Central memory CD8-positive, alpha-beta T cell (primary cell): Measurements from ENCODE around the gene IL5RA.

ENCODE experiments used
- ATAC-seq: fragments of 150-1000 bp; cut with Tn5 transposase; replicated peaks from 2 replicates; pipeline ENCODE4 v1.10.0; 2022; ENCODE audit warnings: mild to moderate bottlenecking, moderate FRiP score, moderate number of reproducible peaks; ENCODE audit not compliant: poor library complexity, severe bottlenecking; ENCODE audit errors: extremely low read depth
- DNase-seq, 2 donors: peaks; one replicate each; pipeline ENCODE4 v3.0.0; 2021; ENCODE audit warnings: low spot score in 2 of 2
- H3K27ac Mint-ChIP-seq: one replicate; pipeline ENCODE4 v1.8.0; 2022; ENCODE audit warnings: low read depth, mild to moderate bottlenecking, moderate library complexity, mixed read lengths
- H3K27me3 Mint-ChIP-seq: one replicate; pipeline ENCODE4 v1.8.0; 2022; ENCODE audit warnings: mixed read lengths
- H3K36me3 Mint-ChIP-seq: one replicate; pipeline ENCODE4 v1.8.0; 2022; ENCODE audit warnings: mild to moderate bottlenecking, moderate library complexity, mixed read lengths; ENCODE audit not compliant: insufficient read depth
- H3K4me1 Mint-ChIP-seq: one replicate; pipeline ENCODE4 v1.8.0; 2022; ENCODE audit warnings: mixed read lengths
- H3K4me3 Mint-ChIP-seq: one replicate; pipeline ENCODE4 v1.8.0; 2022; ENCODE audit warnings: mild to moderate bottlenecking, moderate library complexity, mixed read lengths
- H3K9me3 Mint-ChIP-seq: one replicate; pipeline ENCODE4 v1.8.0; 2022; ENCODE audit warnings: mixed read lengths

The IL5RA gene

DNA sequence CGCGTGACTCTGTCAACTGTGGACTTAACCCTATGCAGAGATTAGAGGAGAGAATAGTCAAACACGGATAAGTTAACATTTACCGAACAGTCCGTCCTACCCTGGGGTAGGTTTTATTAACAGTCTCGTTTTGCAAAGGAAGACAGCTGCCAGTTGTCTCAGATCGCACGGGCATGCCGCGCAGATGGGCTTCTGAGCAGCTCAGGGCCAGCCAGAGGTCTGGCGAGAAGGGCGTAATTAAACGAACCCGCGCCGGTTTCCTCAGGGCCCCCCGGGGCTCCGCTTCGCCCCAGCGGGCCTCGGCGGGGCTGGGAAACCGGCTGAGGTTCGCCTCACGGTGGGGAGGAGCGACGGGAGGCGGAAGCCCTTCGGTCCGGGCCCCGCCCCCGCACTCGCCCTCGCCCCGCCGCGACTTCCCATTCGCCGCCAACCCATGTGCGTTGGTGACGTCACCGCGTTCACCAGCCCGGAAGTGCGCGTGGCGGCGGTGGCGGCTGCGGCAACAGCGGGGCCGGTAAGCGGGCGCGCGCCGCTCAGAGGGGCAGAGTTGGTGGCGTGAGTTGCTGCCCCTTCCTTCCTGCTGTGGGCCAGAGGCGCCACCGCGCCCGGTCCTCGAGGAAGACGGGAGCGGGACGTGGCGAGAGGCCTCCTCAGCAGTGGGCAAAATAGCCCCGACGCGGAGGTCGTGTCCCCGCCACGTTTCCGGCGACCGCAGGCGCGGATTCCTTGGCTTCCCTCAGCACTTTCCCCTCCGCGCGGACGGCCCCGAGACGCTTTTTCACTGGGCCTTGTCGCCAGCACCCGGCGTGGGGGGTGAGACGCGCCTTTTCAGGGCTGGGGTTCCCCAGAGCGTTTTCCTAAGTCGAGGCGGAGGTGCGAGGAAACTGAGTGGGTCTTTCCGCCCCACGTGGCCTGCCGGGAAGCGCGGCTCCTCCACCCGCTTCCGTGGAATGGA lies 16.6 kb upstream of the IL5RA start, which contains the start of gene TRNT1:
Gene TRNT1 (plus strand): TSS at position 464 of the 955 bp plus-strand sequence. CDS start 2,101 bp downstream, outside the sequence.
- Mint-ChIP-seq H3K36me3 (peaks cover 36% of the 10 kb centered on the region), H3K27me3 (no peaks in the 10 kb centered on the region), H3K4me1 (peaks cover 34% of the 10 kb centered on the region), H3K4me3 (peak within 1 kb of the TSS; percentile 97), H3K27ac (peak within 1 kb of the TSS; percentile 99), H3K9me3 (no peaks in the 10 kb centered on the region)
- DNase-seq, result peak; percentile 92
- ATAC-seq, result peak; percentile 89

DNA sequence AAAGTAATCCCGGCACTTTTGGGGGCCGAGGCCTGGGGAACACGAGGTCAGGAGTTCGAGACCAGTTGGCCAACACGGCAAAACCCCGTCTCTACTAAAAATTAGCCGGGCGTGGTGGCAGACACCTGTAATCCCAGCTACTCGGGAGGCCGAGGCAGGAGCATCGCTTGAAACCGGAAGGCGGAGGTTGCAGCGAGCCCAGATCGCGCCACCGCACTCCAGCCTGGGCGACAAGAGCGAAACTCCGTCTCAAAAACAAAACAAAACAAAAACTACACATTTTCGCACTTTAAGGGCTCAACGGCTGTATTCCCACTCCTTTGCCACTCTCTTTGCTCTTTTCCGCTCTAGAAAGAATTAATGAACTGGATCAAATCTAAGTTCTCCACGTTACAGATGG lies 15.8 kb upstream of the IL5RA start:
- Mint-ChIP-seq H3K9me3 (no peaks in the 10 kb centered on the region), H3K27me3 (no peaks in the 10 kb centered on the region), H3K4me1 (peaks cover 34% of the 10 kb centered on the region), H3K36me3 (peaks cover 32% of the 10 kb centered on the region), H3K27ac (peak overlapping the region; percentile 99), H3K4me3 (peak overlapping the region; percentile 97)
- DNase-seq, result no peak
- no peak for ATAC-seq

DNA sequence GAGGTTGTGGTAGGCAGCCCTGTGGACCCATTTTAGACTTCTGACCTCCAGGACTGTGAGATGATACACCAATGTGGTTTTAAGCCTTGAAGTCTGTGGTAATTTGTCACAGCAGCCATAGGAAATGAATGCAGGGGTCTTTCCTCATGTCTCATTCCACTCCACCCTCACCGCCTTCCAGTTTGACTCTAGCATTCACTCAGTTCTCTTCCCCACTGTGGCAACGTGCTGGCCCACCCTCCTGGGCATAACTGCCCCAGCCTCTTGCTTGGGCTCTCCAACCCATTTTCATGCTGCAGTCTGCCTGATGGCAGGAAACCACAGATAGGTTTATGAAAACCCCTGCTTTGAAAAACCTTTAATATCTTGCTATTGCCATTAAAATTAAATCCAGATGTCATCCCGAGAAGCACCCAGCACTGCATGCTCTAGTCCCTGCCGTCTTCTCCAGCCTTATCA lies 9.2 kb upstream of the IL5RA start:
- H3K4me3 Mint-ChIP-seq, result no peak overlapping the region
- H3K36me3 Mint-ChIP-seq, result peaks cover 4% of the 10 kb centered on the region
- no peaks in the 10 kb centered on the region for H3K9me3 Mint-ChIP-seq
- ATAC-seq, result no peak
- H3K27me3 Mint-ChIP-seq, result no peaks in the 10 kb centered on the region
- H3K27ac Mint-ChIP-seq, result no peak overlapping the region
- peaks cover 9% of the 10 kb centered on the region for H3K4me1 Mint-ChIP-seq
- DNase-seq, result no peak

DNA sequence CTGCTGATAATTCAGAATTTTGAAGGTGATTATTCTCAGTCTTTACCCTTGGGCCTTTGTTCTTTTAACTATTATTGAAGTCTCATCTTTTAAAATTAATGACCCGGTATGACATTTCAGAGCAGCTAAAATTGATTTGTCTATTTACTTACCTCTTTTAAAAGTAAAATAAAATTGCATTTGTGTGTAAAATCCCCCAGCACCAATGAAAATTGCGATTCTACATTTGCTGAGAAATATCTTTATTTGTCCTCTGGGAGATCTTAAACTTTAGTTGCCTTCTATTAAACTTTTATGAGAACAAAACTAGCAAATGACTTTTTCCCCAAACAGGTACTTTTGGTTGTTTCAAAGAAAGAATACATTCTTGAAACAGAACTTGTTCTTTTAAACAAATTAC lies 7.5 kb upstream of the IL5RA start:
- Mint-ChIP-seq H3K4me1 (peaks cover 9% of the 10 kb centered on the region), H3K9me3 (no peaks in the 10 kb centered on the region), H3K27ac (no peak overlapping the region), H3K4me3 (no peak overlapping the region), H3K27me3 (no peaks in the 10 kb centered on the region), H3K36me3 (peaks cover 3% of the 10 kb centered on the region)
- no peak for DNase-seq
- ATAC-seq, result no peak

DNA sequence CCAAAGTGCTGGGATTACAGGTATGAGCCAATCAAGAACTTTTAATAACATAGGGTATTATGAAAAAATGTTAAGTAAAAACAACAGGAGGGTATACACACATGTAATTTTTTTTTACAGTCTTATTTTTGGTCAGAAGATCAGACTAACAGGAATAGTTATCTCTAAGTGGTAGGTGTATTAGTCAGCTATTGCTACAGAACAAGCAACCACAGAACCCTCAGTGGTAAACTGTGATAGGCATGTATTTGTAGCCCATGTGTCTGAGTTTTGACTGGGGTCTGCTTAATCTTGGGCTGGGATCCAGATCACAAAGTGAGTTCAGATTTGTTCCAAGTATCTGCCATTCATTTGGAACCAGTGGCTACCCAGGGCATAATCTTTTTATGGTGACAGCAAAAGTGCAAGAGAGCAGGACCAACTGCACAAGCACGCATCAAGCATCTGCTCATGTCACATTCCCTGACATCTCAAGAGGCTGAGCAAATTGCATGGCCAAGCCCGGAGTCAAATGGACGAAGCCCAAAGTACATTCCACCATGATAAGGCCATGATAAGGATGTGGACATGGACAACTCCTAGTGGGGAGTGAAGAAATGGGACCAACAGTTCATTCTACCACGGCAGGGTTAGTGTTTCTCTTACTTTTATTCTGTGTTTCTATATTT lies 3.0 kb upstream of the IL5RA start:
- DNase-seq (no peak), ATAC-seq (no peak)
- Mint-ChIP-seq H3K36me3 (peaks cover 9% of the 10 kb centered on the region), H3K27me3 (no peaks in the 10 kb centered on the region), H3K27ac (no peak overlapping the region), H3K4me3 (no peak overlapping the region), H3K9me3 (no peaks in the 10 kb centered on the region), H3K4me1 (peaks cover 20% of the 10 kb centered on the region)

DNA sequence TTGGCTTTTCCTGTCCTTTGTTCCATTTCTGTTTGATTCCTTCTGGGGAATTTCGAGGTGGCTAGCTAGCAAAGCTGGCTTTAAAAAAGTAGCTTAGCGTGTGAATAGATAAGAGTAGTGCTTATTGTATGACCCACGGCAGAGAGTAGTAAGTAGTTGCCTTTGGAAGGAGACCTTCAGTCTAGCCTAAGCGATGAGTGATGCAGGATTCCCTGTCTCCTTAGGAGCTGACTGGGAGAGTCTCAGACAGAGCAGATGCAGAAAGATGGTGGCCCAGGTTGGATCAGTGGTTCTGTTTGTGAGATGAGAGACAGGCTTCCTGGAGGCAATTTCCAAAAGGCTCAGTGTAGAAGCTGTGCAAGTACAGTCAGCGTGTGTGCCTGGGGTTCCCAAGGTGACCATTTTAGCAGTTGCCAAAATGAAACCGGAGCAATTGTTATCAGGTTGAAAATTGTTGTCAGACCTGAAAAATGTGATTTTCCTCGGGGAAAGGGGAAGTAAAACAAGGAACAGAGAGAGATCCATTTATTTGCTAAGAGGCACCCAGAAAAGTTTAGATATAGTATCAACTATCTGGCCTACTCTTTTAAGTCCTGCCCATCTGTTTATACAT lies 681 bp upstream of the IL5RA start:
- Mint-ChIP-seq H3K36me3 (peaks cover 9% of the 10 kb centered on the region), H3K27ac (peak overlapping the region; percentile 91), H3K27me3 (no peaks in the 10 kb centered on the region), H3K9me3 (no peaks in the 10 kb centered on the region), H3K4me1 (peaks cover 20% of the 10 kb centered on the region), H3K4me3 (peak overlapping the region; percentile 61)
- no peak for ATAC-seq
- no peak for DNase-seq

DNA sequence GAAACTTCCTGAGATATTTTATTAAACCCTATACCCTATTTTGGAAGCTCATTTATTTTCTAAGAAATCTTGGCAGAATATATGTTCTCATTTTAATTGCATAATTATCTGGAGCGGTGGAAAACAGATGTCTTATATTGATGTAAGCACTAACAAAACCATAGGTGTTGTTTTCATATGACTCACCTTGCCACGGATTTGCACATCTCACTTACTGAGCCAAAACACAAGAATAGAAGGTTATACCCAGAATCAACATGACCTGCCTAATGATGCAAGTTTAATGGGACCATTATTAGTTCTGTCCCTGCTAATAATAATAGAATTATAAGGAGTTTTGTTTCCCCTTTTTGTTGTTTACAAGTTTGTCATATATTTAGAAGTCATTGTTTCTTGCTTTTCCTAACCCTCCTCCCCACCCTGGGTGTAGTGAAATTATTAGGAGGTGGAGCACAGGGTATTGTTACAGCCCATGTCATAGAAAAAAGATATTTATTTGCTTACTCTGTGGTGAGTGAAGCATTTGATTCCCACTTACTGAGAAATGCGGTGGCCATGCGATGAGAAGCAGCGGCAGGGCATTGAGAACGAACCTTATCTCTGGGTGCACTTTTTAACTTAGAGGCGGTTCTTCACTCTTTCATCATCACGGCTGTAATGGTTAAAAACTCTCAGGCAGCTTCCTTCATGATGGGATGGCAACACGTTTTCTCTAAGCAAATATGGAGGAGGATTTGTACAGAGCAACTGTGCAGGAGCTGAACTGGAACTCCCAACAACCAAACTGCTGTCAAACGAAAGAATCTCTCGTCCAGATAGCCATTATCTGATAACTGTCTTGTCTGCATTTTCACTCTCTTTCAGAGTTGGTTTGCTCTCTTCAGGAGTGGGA lies 521 bp downstream of the IL5RA start:
- DNase-seq (no peak), ATAC-seq (peak; percentile 56)
- peaks cover 20% of the 10 kb centered on the region for H3K4me1 Mint-ChIP-seq
- no peaks in the 10 kb centered on the region for H3K9me3 Mint-ChIP-seq
- H3K4me3 Mint-ChIP-seq, result peak overlapping the region; percentile 61
- no peaks in the 10 kb centered on the region for H3K27me3 Mint-ChIP-seq
- peaks cover 6% of the 10 kb centered on the region for H3K36me3 Mint-ChIP-seq
- peak overlapping the region; percentile 91 for H3K27ac Mint-ChIP-seq

DNA sequence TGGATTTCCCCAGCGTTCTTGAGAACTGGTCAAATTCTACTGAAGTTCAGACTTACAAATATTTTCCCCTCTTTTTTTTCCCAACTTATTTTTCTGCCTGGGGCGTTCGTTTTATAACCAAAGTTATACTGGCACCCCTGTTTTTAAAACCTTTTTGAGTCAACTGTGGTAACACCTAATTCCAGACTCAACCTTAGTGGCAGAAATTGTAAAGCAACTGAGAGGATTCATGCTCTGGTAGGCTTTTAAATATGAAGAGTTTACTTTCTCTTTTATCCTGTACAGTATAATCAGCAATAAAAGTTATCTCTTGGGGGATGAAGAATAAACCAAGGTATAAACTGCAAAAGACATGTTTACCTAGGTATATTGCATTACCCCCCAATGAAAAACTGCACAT lies 2.3 kb downstream of the IL5RA start:
- H3K4me3 Mint-ChIP-seq, result no peak overlapping the region
- no peaks in the 10 kb centered on the region for H3K9me3 Mint-ChIP-seq
- H3K36me3 Mint-ChIP-seq, result peaks cover 6% of the 10 kb centered on the region
- DNase-seq (no peak), ATAC-seq (no peak)
- H3K27ac Mint-ChIP-seq, result no peak overlapping the region
- peaks cover 20% of the 10 kb centered on the region for H3K4me1 Mint-ChIP-seq
- H3K27me3 Mint-ChIP-seq, result no peaks in the 10 kb centered on the region

DNA sequence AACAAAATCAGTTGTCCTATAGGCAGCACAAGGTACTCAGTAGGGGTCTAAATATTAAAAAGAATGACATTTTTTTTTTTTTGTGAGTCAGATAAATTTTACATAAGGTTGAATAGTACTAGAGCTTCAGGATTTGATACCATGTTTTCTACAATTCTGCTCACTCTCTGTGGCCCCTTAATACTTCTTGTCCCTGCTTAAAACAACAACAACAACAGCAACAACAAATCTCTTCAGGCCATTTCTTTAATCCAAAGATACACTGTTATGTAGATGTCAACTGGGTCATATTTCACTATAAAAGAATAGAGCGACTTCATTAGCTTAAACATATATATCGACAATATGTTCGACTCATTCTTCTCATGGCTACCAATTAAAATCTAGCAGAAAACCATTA lies 3.0 kb downstream of the IL5RA start:
- peaks cover 20% of the 10 kb centered on the region for H3K4me1 Mint-ChIP-seq
- H3K27me3 Mint-ChIP-seq, result no peaks in the 10 kb centered on the region
- no peak overlapping the region for H3K4me3 Mint-ChIP-seq
- no peaks in the 10 kb centered on the region for H3K9me3 Mint-ChIP-seq
- H3K27ac Mint-ChIP-seq, result no peak overlapping the region
- H3K36me3 Mint-ChIP-seq, result peaks cover 6% of the 10 kb centered on the region
- DNase-seq (no peak), ATAC-seq (no peak)

DNA sequence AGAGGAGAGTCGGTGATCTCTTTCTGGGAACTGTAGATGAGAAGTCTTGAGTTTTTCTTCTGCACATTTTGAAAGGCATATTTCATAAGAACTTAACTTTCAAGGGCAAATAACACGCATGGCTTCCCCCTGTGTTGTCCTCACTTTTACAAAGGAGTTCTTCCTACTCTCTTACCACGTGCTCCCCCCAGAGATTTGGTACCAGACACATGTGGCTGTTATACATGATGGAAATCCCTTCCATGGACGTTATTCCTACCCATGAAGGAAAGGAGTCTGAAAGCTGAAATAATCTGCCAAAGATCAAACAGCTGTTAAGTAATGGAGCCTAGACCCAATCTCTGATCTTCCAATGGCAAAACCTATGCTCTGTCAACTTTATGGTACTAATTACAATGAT lies 4.4 kb downstream of the IL5RA start:
- no peak for ATAC-seq
- no peaks in the 10 kb centered on the region for H3K27me3 Mint-ChIP-seq
- no peak overlapping the region for H3K4me3 Mint-ChIP-seq

DNA sequence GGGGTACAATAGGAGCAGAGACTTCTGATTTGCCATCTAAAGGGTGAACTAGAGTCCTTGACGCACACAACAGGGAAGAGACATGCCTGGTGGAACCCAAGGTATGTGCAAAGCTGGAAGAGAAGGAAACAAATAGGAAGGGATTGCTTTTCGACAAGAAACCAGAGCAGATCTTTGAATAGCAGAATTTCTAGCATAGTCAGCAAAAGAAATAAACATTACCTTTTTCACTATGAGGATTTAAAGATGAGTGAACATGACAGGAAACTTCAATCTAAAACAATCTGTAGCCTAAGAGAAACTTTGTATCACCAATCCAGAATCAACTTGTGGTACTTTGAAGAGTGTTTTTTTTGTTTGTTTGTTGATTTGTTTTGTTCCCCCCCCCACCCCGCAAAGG lies 4.9 kb downstream of the IL5RA start:
- DNase-seq, result no peak
- Mint-ChIP-seq H3K27ac (no peak overlapping the region), H3K9me3 (no peaks in the 10 kb centered on the region), H3K27me3 (no peaks in the 10 kb centered on the region), H3K4me3 (no peak overlapping the region), H3K36me3 (peaks cover 7% of the 10 kb centered on the region), H3K4me1 (peaks cover 11% of the 10 kb centered on the region)
- ATAC-seq, result no peak

More for the DNA sequence above, 4.4 kb downstream of the IL5RA start:
- Mint-ChIP-seq H3K36me3 (peaks cover 6% of the 10 kb centered on the region), H3K27ac (no peak overlapping the region), H3K4me1 (peaks cover 17% of the 10 kb centered on the region), H3K9me3 (no peaks in the 10 kb centered on the region)
- no peak for DNase-seq

DNA sequence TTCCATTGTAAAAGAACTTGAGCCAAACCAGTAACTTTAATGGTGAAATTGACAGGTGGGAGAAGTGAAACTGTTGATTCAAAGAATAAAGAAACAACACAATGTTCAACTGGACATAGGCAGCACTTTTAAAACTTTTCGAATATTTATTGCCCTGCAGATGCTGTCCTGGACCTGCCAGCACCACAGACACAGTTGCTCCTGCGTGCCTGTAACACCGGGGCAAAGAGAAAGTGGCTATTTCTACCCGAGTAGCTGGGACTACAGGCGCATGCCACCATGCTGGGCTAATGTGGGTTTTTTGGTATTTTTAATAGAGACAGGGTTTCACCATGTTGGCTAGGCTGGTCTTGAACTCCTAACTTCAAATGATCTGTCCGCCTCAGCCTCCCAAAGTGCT lies 7.4 kb downstream of the IL5RA start:
- Mint-ChIP-seq H3K27ac (no peak overlapping the region), H3K9me3 (no peaks in the 10 kb centered on the region)
- no peak for ATAC-seq

More for the DNA sequence above, 7.4 kb downstream of the IL5RA start:
- DNase-seq, result no peak
- Mint-ChIP-seq H3K4me1 (no peaks in the 10 kb centered on the region), H3K36me3 (peaks cover 2% of the 10 kb centered on the region), H3K27me3 (no peaks in the 10 kb centered on the region), H3K4me3 (no peak overlapping the region)
